ENCODE data around the gene DISP3.

DISP3 gene, protein sequence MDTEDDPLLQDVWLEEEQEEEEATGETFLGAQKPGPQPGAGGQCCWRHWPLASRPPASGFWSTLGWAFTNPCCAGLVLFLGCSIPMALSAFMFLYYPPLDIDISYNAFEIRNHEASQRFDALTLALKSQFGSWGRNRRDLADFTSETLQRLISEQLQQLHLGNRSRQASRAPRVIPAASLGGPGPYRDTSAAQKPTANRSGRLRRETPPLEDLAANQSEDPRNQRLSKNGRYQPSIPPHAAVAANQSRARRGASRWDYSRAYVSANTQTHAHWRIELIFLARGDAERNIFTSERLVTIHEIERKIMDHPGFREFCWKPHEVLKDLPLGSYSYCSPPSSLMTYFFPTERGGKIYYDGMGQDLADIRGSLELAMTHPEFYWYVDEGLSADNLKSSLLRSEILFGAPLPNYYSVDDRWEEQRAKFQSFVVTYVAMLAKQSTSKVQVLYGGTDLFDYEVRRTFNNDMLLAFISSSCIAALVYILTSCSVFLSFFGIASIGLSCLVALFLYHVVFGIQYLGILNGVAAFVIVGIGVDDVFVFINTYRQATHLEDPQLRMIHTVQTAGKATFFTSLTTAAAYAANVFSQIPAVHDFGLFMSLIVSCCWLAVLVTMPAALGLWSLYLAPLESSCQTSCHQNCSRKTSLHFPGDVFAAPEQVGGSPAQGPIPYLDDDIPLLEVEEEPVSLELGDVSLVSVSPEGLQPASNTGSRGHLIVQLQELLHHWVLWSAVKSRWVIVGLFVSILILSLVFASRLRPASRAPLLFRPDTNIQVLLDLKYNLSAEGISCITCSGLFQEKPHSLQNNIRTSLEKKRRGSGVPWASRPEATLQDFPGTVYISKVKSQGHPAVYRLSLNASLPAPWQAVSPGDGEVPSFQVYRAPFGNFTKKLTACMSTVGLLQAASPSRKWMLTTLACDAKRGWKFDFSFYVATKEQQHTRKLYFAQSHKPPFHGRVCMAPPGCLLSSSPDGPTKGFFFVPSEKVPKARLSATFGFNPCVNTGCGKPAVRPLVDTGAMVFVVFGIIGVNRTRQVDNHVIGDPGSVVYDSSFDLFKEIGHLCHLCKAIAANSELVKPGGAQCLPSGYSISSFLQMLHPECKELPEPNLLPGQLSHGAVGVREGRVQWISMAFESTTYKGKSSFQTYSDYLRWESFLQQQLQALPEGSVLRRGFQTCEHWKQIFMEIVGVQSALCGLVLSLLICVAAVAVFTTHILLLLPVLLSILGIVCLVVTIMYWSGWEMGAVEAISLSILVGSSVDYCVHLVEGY (N-terminal part only)

DNA sequence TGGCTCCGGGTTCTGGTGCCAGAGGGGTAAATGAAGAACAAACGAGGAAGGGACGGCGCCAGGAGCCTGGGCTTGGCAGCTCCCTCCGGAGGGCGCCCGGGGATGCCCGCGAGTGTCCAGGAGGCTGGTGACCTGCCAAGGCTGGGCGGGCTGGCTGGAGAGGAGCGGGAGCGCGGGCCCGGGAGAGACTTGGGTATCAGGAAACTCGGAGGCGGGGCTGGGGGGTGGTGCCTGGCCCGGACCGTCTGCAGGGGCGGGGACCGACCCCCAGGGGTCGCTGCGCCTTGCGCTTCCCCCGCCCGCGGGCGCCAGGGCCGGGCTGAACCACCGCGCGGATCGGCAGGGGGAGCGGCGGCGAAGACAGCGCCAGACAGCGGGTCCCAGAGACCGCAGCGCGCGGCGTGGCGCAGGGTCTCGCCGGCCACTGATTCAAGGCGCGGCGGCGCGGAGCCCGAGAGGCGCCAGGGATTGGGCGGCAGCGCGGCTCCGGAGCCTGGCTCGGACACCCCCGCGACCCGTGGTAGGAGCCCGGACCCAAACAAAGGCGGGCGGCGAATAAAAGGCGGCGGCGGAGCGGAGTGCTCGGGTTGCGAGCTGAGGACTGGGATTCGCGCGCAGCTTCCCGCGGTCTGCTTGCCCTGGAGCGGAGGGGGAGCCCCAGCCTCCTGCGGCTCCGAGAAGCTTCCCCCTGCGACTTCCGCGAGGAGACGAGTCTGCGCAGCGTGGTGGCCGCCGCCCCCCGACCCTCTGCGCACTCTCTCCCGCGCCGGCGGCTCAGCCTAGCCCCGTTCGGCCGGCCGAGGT is at the start of gene DISP3:
DISP3 (plus strand) TSS at position 585 of the 804 bp plus-strand sequence. CDS start 21,838 bp downstream, outside the sequence.
- DNase-seq (ENCODE audit: low read depth in 2 of 2), result peak; percentile 63 to 64

DNA sequence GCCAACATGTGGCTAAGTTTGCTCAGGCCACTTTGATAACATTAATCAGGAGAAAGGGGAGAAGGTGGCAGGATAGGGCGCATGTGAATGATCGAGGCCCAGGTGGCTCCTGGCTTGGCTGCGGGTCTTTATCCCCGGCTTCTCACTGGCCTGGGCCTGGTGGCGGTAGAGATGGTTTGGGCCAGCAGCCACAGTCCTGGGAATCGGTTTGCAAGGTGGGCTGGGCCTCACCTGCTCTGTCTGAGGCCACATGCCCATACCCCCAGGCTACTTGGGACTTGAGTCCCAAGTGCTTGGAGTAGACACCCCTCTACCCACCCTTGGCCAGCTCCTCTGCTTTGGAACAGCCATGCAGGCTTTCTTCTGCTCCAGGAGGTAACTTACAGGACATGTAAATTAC is 49.7 kb upstream of the DISP3 start:
- DNase-seq (ENCODE audit: low read depth in 2 of 2), result no peak

DNA sequence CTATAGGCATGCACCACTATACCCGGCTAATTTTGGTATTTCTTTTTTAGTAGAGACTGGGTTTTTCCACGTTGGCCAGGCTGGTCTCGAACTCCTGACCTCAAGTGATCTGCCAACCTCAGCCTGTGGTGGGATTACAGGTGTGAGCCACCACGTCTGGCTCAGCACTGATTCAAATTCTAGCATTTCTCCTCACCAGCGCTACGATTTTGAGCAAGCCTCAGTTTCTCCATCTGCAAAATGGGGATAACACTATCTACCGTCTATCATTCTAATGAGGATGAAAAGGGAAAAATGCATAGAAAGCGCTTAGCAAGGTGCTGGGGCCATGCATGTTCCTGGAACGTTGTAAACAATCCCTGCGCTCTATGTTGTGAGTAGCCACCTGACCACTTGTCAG is 49.0 kb upstream of the DISP3 start:
- no peak for DNase-seq (ENCODE audit: low read depth in 2 of 2)

- no peak for DNase-seq (ENCODE audit: low read depth in 2 of 2)
These were observed 46.9 kb upstream of the DISP3 start for GRCh38 chr1:11431941-11432507.

GRCh38 chr1:11432526-11432925 is 46.4 kb upstream of the DISP3 start:
- DNase-seq (ENCODE audit: low read depth in 2 of 2), result no peak

GRCh38 chr1:11434501-11434900 is 44.5 kb upstream of the DISP3 start:
- no peak for DNase-seq (ENCODE audit: low read depth in 2 of 2)

GRCh38 chr1:11434926-11435325 is 44.0 kb upstream of the DISP3 start:
- no peak for DNase-seq (ENCODE audit: low read depth in 2 of 2)

DNA sequence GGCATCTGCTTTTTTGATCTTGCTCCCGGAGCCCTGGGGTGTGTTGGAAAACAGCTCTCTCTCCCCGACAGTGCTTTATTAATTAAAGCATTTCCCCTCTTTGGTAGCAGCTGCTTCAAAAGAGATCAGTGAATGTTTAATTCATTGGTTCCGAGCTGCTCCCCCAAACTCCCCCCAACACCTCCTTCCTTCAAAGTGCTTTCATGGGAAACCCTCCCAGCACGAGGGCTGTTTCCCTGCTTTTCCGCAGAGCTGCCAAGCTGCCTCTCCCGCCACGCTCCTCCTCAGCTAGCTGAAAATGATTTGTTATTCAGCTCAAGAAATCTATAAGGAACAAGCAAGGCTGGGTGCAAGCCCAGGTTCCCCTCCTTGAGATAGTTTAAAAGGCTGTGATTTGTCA is 40.0 kb upstream of the DISP3 start:
- no peak for DNase-seq (ENCODE audit: low read depth in 2 of 2)

DNA sequence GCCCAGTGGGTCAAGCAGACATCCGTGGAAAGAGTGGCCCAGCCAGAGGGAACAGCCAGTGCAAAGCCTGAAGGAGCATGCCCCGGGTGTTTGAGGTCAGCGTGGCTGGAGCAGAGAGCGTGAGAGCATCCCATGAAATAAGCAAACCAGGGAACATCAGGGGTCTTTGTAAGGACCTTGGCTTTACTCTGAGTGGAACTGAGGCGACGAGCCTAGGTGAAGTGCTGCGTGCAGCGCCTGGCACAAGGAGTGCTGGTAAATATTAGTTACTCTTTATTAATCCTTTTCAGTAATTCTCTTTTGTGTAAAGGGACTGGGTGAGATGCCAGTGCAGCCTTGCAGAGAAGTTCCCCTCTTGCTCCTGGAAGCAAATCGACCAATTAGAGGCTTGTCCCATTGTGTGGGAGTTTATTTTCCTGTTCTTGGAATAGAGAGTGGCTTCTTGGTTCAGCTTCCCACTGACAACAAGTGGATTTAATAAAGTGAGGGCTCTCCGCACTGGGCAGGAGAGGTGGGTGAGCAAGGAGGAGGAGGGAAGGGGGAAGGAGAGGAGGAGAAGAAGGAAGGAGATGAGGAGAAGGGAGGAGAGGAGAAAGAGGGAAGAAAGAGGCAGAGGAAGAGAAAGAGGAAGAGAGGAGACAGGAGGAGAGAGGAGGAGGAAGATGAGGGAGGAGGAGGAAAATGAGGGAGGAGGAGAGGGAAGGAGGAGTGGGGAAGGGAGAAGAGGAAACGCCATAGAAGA is 37.6 kb upstream of the DISP3 start:
- no peak for DNase-seq (ENCODE audit: low read depth in 2 of 2)

GRCh38 chr1:11443043-11443442 is 35.9 kb upstream of the DISP3 start:
- no peak for DNase-seq (ENCODE audit: low read depth in 2 of 2)

DNA sequence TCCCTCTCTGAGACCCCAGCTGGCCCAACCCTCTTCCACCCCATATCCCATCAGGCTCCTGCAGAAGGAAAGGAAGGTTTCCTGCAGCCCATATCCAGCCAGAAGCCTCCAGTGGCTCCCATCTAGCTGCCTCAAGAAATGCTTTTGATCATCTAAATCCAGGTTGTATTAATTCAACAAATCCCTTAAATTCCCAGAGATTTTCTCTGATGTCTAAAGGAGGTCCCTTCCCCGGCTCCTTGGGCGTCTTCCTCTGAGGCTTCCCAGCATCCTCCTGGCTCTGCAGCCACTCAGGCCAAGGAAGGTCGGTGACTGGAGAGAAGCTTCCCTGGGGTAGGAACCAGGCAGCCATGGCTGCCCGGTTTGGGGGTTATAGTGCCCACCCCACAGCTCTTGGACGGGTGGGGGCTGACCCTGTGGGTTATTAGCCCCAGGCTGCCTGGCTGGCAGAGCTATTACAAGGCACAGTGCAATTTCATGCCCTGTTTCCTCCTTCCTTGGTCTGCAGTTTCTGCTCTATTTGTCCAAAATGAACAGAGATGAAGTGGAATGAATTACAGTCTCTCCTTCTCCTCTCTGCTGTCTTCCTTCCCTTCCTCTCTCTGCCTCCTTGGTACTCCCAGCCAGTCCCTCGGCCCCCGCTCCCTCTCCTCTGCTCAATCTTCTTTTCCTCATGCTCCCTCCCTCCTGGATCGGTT is 34.8 kb upstream of the DISP3 start:
- no peak for DNase-seq (ENCODE audit: low read depth in 2 of 2)

GRCh38 chr1:11444907-11445306 is 34.0 kb upstream of the DISP3 start:
- no peak for DNase-seq (ENCODE audit: low read depth in 2 of 2)

DNA sequence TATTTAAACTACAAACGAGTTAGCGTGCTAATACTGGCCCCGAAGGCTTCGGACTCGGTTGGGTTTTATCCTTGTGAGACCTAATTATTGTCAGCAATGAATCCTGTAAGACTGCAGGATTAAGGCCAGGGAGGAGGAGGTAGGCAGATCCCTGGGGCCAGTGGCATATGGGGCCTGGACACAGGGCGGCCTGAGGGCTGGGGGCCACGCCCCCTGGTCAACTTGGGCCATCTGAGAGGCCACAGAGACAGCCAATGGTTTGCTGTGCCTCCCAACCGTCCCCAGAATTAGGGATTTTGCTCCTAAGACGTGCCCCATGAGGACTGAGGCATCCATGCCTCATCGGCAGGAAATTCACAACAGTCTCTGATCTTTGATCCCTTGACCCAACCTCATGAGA is 31.1 kb upstream of the DISP3 start:
- DNase-seq (ENCODE audit: low read depth in 2 of 2), result no peak

DNA sequence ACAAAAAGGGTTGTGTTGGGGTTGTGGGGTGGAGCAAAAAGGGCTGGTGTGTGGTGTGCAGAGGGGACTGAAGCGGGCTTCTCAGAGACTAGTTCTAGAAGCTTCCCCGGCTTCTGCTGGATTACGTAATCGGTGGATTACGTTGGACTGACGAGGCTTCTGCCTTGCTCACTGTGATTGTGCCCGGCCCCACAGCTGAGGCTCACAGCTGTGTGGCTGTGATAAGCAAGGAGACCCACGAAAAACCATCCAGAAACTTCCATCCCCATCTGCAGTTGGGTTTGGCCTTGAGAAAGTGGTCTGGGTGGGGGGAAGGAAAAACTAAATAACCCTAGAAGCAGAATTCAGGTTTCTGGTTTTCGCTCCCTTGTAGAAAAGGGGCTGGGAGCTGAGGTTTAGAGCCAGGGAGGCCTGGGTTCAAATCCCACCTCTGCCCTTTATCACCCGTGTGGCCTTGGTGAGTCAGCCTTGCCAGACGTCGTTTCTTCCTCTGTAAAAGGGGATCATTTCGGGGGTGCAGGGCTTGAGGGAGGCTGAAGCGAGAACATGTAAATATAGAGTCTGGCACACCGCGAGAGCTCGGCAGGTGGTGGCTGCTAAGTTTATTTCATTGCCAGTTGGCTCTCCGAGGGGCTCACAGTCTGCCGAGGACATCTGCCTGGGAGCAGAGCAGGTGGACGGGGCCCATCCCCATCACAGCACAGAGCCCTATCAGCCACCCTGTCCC is 30.4 kb upstream of the DISP3 start:
- DNase-seq (ENCODE audit: low read depth in 2 of 2), result no peak

DNA sequence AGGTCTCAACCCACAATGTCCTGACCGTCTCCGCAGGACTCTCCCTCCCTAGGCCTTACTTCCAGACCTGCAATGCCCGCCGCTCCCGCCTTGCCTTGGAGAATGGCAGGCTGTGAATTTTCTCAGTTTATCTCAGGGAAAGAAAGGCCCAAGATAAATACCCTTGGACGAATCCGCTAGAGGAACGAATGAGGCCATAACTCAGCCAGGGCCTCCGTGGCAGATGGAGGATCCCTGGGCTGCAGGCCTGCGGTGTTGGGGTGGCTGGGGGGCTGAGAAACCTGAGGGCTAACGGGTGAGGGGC is 29.9 kb upstream of the DISP3 start:
- no peak for DNase-seq (ENCODE audit: low read depth in 2 of 2)

GRCh38 chr1:11450310-11450709 is 28.6 kb upstream of the DISP3 start:
- DNase-seq (ENCODE audit: low read depth in 2 of 2), result no peak

GRCh38 chr1:11453742-11454491 is 25.0 kb upstream of the DISP3 start:
- no peak for DNase-seq (ENCODE audit: low read depth in 2 of 2)

DNA sequence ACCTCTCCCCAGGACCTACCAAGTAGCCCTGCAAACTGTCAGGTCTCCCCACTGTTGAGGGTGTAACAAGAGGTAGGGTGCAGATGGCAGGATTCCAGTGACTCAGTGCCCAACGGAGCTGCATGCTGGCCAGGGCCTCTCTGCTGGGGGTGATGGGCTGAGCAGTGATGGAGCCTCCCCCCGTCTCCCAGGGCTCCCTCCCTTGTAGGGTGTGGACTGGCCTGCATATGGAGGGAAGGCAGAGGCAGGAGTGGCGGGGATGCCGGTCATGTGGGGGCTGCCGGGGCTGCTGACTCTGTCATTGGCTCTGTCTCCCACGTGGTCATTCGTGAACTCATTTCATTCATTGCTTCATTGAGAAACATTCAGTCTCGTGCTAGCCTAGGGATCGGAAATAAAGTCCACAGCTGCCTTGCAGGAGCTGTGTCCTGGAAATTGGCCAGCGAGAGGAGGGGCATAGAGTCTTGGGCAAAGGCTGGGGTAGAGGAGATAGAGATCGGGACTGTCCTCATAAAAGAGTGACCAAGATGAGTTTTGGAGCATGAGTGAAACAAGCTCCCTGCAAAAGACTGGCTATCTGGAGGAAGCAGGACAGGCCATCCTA is 22.9 kb upstream of the DISP3 start:
- DNase-seq (ENCODE audit: low read depth in 2 of 2), result no peak

Data from stimulated activated CD4-positive, alpha-beta T cell treated with anti-CD3 and anti-CD28 coated beads, Interleukin-15, amount 100 ng/mL, for 48 hours (primary cell).